ENCODE data around the gene TIMMDC1. TPM values are rescaled to one million over a fixed set of nuclear protein-coding genes. Genes with fewer than 3 reads are reported as not detected.
A peak's percentile ranks its signal among the peaks of the same experiment; 100 is the strongest.

Gene TIMMDC1
- total and polyA plus RNA-seq, 10 of the 15 experiments (the other 5 are each of a cell fraction or from before 2014, with no cell fraction given), result 55.9 to 146 (median 72.1) TPM

- TF ChIP-seq MEF2B (IDR thresholded peaks at IDR 0.05; ENCODE audit: partially characterized antibody, poor library complexity, severe bottlenecking) (no peak), SMAD1 (IDR thresholded peaks at IDR 0.05; ENCODE audit: low read depth, partially characterized antibody) (no peak), RBBP5 (conservative IDR thresholded peaks at IDR 0.05) (no peak), NFYA (IDR thresholded peaks at IDR 0.05; ENCODE audit: borderline replicate concordance, low read depth, low read length) (no peak), CBFB (IDR thresholded peaks at IDR 0.05; ENCODE audit: low read depth) (no peak), MXI1 (IDR thresholded peaks at IDR 0.05; ENCODE audit: low read depth, low read length) (no peak), ELK1 (IDR thresholded peaks at IDR 0.05; ENCODE audit: low read depth, low read length) (no peak), CHD1 (IDR thresholded peaks at IDR 0.05; ENCODE audit: low read depth, low read length) (no peak), TCF12 (IDR thresholded peaks at IDR 0.05; ENCODE audit: low read depth, low read length) (peak; percentile 49; the same call in 1 of the 2 replicates), NFXL1 (IDR thresholded peaks at IDR 0.05; ENCODE audit: borderline replicate concordance) (no peak), EP300 (IDR thresholded peaks at IDR 0.05; ENCODE audit: borderline replicate concordance in 1 of 2, control insufficient read depth in 1 of 2, low read depth in 2 of 2, low read length in 2 of 2) (no peak), ZBTB33 (IDR thresholded peaks at IDR 0.05) (no peak), PAX5 (IDR thresholded peaks at IDR 0.05; ENCODE audit: borderline replicate concordance, low read depth, low read length) (peak; percentile 42; the same call in 1 of the 2 replicates), CREM (IDR thresholded peaks at IDR 0.05; ENCODE audit: low read depth) (no peak), CTCF (IDR thresholded peaks at IDR 0.05 in 2 of 3, conservative IDR thresholded peaks at IDR 0.05 in 1 of 3; ENCODE audit: control insufficient read depth in 2 of 3, extremely low read depth in 1 of 3, insufficient read depth in 1 of 3, low read depth in 3 of 3, low read length in 3 of 3) (peak; percentile 11 to 50 (median 12); a peak in 3 of 6 replicates), YBX1 (IDR thresholded peaks at IDR 0.05) (no peak), PBX3 (IDR thresholded peaks at IDR 0.05; ENCODE audit: insufficient replicate concordance, low read depth, low read length) (no peak), IKZF2 (IDR thresholded peaks at IDR 0.05) (peak in 1 of 2 experiments; percentile 47; a peak in 1 of 4 replicates), STAT3 (IDR thresholded peaks at IDR 0.05; ENCODE audit: low read depth, low read length) (no peak), EZH2 (IDR thresholded peaks at IDR 0.05; ENCODE audit: borderline replicate concordance, control insufficient read depth, low read depth, low read length) (no peak), SMC3 (IDR thresholded peaks at IDR 0.05; ENCODE audit: borderline replicate concordance, low read length) (peak; percentile 24; the same call in 1 of the 2 replicates), KLF5 (IDR thresholded peaks at IDR 0.05; ENCODE audit: partially characterized antibody) (no peak), ZBED1 (IDR thresholded peaks at IDR 0.05; ENCODE audit: borderline replicate concordance) (peak; percentile 52; the same call in 1 of the 2 replicates), POLR2A (IDR thresholded peaks at IDR 0.05; ENCODE audit: low read depth, low read length) (peak; percentile 54), HCFC1 (IDR thresholded peaks at IDR 0.05; ENCODE audit: low read length) (no peak), NRF1 (conservative IDR thresholded peaks at IDR 0.05; ENCODE audit: low read depth, low read length) (no peak)
Measured at GRCh38 chr3:119550192-119550910, 52.0 kb downstream of the TIMMDC1 start (continued).

Data from GM12878 (cell line).